ENCODE measurements around the gene MLN.
"Not testable (repeated sequence)": the region's sequence is repeated elsewhere in the genome, so short reads cannot be mapped to it uniquely, and the experiment has no call there.

The MLN gene

DNA sequence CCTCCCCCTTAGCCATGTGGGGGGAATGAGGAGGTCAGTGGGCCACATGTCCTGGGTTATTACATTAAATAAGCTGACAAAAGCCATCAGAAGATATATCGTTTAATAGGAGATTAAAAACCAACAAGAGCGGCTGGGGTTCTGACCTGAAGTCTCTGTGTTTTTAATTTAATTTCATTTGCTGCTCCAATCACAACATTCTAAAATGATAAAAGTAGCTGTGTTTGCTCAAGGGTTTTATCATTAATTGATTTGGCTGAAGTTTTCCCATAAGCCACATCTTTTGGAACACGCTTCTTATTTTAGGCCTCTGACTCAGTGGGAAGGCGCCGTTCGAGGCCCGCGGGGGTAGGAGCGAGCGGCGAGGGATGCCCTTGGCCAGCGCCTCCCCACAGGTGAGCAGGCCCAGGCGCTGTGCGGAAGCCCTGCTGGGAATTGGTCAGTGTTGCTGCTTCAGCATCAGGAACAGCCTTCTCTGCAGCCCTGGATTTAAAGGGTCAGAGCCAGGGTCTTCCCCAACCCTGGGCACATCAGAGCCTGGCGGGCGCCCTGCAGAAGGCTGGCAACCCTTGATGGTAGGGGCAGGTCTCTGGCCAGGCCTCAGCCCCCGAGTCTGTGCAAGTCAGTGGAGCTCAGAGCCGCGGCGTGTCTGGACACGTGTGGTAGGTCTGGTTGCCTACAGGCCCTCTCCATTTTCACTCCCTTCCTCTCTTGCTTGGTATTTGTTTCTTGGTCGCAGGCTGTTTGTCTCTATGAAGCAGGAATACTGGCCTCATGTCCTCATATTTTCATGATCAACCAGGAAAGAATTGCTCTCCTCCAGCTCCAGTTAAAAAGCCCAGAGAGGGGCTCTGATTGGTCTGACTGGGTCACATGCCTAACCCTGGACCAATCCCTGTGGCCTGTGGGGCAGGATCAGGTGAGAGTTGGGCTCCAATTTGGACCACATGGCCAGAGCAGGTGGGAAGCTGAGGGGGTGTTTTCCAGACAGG, 30.9 kb upstream of the MLN start:
- DNase-seq (ENCODE audit: low read depth in 2 of 2): no peak

GRCh38 chr6:33833599-33833998, 29.8 kb upstream of the MLN start:
- no peak for DNase-seq (ENCODE audit: low read depth in 2 of 2)

GRCh38 chr6:33832831-33833230, 29.0 kb upstream of the MLN start:
- not testable (repeated sequence) for DNase-seq (ENCODE audit: low read depth in 2 of 2)

GRCh38 chr6:33831725-33832124, 27.9 kb upstream of the MLN start:
- not testable (repeated sequence) for DNase-seq (ENCODE audit: low read depth in 2 of 2)

- no peak for DNase-seq (ENCODE audit: low read depth in 2 of 2)
These were observed 26.9 kb upstream of the MLN start for GRCh38 chr6:33830635-33831240.

GRCh38 chr6:33828764-33829731, 25.2 kb upstream of the MLN start:
- DNase-seq (ENCODE audit: low read depth in 2 of 2): no peak

- no peak for DNase-seq (ENCODE audit: low read depth in 2 of 2)
These were observed 24.6 kb upstream of the MLN start for GRCh38 chr6:33828452-33828763.

DNA sequence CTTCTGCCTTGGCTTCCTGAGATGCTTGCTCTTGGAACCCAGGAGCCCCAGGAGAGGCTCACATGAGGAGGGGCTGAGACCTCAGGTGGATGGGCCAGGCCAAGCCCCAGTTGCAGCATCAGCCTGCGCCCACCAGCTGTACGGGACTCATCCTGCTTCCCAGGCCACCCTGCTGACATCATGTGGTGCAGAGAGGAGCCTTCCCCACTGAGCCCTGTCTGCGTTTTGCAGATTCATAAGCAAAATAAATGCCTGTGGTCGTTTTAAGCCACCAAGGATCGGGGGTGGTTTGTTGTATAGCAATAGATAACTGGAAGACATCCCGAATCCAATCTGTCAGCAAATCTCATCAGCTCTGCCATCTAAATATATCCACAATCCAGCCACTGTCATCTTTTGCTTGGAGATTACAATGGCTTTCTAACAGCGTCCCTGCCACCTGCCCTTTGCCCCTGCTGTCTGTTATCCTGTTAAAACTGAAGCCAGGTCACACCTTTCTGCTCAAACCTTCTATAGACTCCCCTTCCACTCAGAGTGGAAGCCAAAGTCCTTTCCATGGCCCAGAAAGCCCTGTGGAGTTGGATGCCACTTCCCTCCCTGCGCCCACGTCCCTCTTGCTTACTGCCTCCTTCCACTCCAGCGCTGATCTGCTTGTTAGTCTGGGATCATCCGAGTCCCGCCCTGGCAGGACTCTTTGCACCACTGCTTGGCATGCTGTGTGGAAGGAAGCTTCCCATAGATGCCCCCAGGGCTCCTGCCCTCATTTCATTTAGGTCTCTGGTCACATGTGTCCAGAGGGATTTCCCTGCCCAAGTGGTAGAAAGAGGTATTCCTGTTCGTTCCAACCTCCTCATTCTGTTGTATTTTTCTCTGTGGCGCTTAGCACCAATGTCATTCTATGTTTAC, 24.0 kb upstream of the MLN start:
- no peak for DNase-seq (ENCODE audit: low read depth in 2 of 2)

- DNase-seq (ENCODE audit: low read depth in 2 of 2): no peak
These were observed 22.7 kb upstream of the MLN start for GRCh38 chr6:33826537-33826936.

- DNase-seq (ENCODE audit: low read depth in 2 of 2): no peak
These were observed 20.8 kb upstream of the MLN start for GRCh38 chr6:33824461-33825154.

DNA sequence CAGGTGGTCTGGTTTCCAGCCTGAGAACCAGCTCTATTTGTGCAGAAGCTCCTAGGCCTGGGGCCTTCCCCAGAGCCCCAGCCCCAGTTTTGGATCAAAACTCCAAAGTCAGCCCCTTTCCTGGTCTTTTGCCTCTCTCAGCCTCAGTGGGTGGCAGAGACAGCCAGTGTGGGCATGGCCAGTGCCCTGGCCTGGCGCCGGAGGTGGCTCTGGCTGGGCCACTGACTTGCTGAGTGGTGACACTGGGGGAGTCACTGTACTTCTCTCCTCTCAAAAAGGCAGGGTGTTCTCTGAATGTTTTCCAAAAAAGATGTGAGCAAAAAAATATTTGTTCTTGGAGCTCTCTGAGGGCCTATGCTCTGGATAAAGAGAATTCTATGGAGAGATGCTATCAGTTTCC, 20.0 kb upstream of the MLN start:
- no peak for DNase-seq (ENCODE audit: low read depth in 2 of 2)

- no peak for DNase-seq (ENCODE audit: low read depth in 2 of 2)
These were observed 19.0 kb upstream of the MLN start for GRCh38 chr6:33822575-33823395.

- DNase-seq (ENCODE audit: low read depth in 2 of 2): no peak
These were observed 17.1 kb upstream of the MLN start for GRCh38 chr6:33820784-33821520.

GRCh38 chr6:33820243-33820642, 16.4 kb upstream of the MLN start:
- DNase-seq (ENCODE audit: low read depth in 2 of 2): no peak

DNA sequence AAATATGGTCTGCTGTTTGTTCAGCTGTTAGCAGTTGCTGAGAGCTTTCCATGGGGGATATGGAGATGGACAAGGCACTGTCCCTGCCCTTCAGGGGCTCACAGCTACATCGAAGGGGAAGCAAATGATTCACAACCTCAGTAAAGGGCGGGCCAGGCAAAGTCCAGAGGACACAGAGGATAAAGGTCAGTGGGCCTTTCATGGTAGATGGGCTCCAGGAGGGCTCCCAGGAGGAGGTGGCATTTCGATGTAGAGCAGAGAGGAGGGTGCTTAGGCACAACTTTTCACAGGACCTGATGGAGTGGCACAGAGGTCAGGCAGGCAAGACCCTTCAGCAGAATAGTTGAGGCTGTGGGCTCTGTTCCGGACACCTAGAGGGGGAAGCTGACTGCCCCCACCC, 15.2 kb upstream of the MLN start:
- DNase-seq (ENCODE audit: low read depth in 2 of 2): no peak

GRCh38 chr6:33818293-33818692, 14.5 kb upstream of the MLN start:
- DNase-seq (ENCODE audit: low read depth in 2 of 2): no peak

DNA sequence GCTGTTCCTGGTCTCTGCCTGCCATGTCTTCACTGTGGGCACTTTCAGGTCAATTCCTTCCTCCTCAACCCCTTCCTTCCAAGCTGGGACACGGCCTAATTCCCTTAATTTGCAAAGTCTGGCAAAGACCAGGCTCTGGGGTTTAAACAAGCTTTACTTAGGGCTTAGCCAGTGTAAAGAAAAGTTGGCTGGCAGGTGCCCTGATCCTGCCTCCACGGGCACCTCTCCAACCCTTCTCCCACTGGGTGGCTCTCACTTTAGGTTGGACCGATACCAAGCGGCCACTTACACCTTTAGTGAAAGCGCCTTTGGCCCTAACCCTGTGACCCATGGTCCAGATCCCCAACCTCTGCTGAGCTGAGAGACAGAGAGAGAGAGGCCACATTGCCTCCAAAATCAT, 13.7 kb upstream of the MLN start:
- no peak for DNase-seq (ENCODE audit: low read depth in 2 of 2)

GRCh38 chr6:33816911-33817310, 13.1 kb upstream of the MLN start:
- DNase-seq (ENCODE audit: low read depth in 2 of 2): no peak

GRCh38 chr6:33815854-33816253, 12.1 kb upstream of the MLN start:
- DNase-seq (ENCODE audit: low read depth in 2 of 2): no peak

Data from stimulated activated CD4-positive, alpha-beta T cell treated with anti-CD3 and anti-CD28 coated beads, Interleukin-1b, Interleukin-23, amount 100 ng/mL, for 1 hour (primary cell).